GM21529 (cell line): Measurements from ENCODE around the gene RAB25.
"Not testable (repeated sequence)": the region's sequence is repeated elsewhere in the genome, so short reads cannot be mapped to it uniquely, and the experiment has no call there.

Experiments
- ATAC-seq: cut with Tn5 transposase; IDR thresholded peaks from one replicate; pipeline ENCODE4 v1.9.1; 2021; ENCODE audit not compliant: unreplicated experiment

Gene RAB25

GRCh38 chr1:156054500-156055280 is 6.3 kb upstream of the RAB25 start, which contains the start of gene LAMTOR2:
TSS of gene LAMTOR2 (plus strand) at chr1:156054782. CDS start at chr1:156054890, 108 bp downstream.
- ATAC-seq = peak; percentile 76

- no peak for ATAC-seq
Measured at GRCh38 chr1:156055281-156056048, 5.5 kb upstream of the RAB25 start.

- no peak for ATAC-seq
Measured at GRCh38 chr1:156056326-156056849, 4.6 kb upstream of the RAB25 start.

GRCh38 chr1:156062189-156062588 is 1.2 kb downstream of the RAB25 start:
- no peak for ATAC-seq

GRCh38 chr1:156063997-156064285 is 3.0 kb downstream of the RAB25 start:
- ATAC-seq = no peak

GRCh38 chr1:156064615-156065014 is 3.7 kb downstream of the RAB25 start:
- ATAC-seq = no peak

GRCh38 chr1:156065212-156065611 is 4.3 kb downstream of the RAB25 start:
- ATAC-seq = no peak

GRCh38 chr1:156065871-156066270 is 4.9 kb downstream of the RAB25 start:
- no peak for ATAC-seq

- no peak for ATAC-seq
Measured at GRCh38 chr1:156067262-156067661, 6.3 kb downstream of the RAB25 start.

- no peak for ATAC-seq
Measured at GRCh38 chr1:156069490-156070455, 8.8 kb downstream of the RAB25 start.

- ATAC-seq = no peak
Measured at GRCh38 chr1:156070548-156070947, 9.6 kb downstream of the RAB25 start.

GRCh38 chr1:156071332-156071816 is 10.4 kb downstream of the RAB25 start:
- ATAC-seq = not testable (repeated sequence)

GRCh38 chr1:156072251-156072650 is 11.3 kb downstream of the RAB25 start:
- no peak for ATAC-seq

- ATAC-seq = no peak
Measured at GRCh38 chr1:156073110-156073687, 12.2 kb downstream of the RAB25 start.

- no peak for ATAC-seq
Measured at GRCh38 chr1:156073740-156074139, 12.8 kb downstream of the RAB25 start.

GRCh38 chr1:156074661-156075060 is 13.7 kb downstream of the RAB25 start:
- ATAC-seq = no peak

- no peak for ATAC-seq
Measured at GRCh38 chr1:156075162-156075561, 14.2 kb downstream of the RAB25 start.

- no peak for ATAC-seq
Measured at GRCh38 chr1:156075775-156076204, 14.8 kb downstream of the RAB25 start.

GRCh38 chr1:156076609-156077429 is 15.9 kb downstream of the RAB25 start:
- no peak for ATAC-seq

- ATAC-seq = no peak
Measured at GRCh38 chr1:156077430-156077760, 16.4 kb downstream of the RAB25 start.
